Activated T-cell treated with anti-CD3 and anti-CD28 coated beads for 48 hours (primary cell): ENCODE data around the gene MSRB3.
A peak's percentile ranks its signal among the peaks of the same experiment; 100 is the strongest.
"Not testable (repeated sequence)": the region's sequence is repeated elsewhere in the genome, so short reads cannot be mapped to it uniquely, and the experiment has no call there.

ENCODE experiments used
- DNase-seq: peaks from one replicate; pipeline ENCODE4 v3.0.0-alpha.2; 2020; ENCODE audit warnings: low read depth

Gene MSRB3

DNA sequence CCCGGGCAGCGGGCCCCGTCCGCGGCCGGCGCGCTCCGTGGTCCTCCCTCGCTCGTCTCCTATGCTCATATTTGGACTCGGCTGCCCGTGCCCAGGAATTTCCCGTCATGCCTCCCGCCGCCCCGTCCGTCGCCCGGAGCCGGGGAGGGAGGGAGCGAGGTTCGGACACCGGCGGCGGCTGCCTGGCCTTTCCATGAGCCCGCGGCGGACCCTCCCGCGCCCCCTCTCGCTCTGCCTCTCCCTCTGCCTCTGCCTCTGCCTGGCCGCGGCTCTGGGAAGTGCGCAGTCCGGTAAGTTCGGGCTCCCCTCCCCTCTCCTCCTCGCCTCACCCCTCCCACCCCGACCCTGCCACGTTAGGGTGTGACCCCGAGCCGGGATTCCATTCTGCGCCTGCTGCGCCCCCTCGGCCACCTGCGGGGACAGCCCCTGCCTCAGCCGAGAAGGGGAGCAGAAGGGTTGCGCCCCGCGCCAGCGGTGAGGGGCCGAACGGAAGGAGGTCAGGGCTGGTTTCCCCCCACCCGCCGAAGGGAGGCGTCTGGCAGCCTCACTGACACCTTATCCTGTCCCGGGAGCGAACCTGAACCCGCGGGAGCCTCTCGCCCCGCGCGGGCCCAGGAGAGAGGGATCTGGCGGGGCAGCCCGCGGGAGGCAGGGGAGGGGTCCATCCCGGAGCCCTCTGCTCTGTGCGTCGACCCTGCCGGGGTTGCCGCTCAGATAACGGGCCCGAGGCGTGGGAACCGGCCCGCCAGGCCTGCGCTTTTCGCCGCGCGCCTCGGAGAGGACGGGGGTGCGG lies at the start of gene MSRB3:
TSS of gene MSRB3 (plus strand) at position 108 of the 793 bp plus-strand sequence. CDS start 29,897 bp downstream, outside the sequence.
- DNase-seq, result peak; percentile 6

DNA sequence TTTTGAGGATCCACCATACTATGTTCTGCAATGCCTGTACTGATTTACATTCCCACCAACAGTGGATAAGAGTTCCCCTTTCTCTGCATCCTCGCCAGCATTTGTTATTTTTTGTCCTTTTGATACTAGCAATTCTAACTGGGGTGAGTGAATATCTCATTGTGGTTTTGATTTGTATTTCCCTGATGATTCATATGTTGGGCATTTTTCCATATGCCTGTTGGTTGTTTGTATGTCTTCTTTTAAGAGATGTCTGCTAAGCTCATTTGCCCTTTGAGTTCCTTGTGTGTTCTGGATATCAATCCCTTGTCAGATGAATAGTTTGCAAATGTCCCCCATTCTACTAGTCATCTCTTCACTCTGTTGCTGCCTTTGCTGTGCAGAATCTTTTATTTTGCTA lies 49.0 kb upstream of the MSRB3 start:
- no peak for DNase-seq

- DNase-seq, result no peak
These were observed 45.9 kb upstream of the MSRB3 start for GRCh38 chr12:65232476-65233077.

DNA sequence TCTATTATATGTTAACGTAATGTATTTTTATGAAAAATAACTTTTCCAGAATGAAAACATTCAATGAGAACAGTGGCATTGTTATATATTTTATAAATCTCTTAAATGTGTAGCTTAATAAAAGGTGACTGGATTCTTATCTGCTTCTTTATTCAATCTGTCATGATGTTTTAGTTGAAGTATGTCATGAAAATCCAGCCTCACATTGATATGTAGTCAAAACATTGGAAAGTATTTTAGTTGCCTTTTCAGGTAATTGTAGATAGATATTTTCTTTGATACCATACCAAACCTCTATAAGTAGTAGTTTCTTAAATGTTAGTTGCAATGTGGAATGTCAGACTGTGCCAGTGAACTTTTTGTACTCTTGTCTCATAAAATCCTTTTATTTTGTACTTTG lies 41.3 kb upstream of the MSRB3 start:
- no peak for DNase-seq

GRCh38 chr12:65238609-65239008 lies 39.9 kb upstream of the MSRB3 start:
- DNase-seq, result no peak

GRCh38 chr12:65248656-65249633 lies 29.5 kb upstream of the MSRB3 start:
- no peak for DNase-seq

DNA sequence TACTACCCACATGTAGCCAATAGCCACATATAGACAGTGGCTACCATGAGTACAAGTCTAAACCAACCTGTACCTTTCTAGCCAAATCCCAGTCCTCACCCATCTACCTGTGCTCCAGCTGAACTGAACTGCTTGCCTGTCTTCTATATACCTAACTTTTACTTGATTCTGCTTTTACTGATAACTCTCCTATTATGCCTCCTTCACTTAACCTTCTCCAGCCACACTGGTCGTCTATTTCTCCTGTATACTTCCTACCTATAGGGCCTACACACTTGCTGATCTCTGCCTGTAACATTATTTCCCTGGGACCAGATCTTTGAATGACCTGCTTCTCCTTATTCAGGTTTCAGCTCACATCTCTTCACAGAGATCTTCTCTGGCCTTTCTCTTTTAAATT lies 26.0 kb upstream of the MSRB3 start:
- no peak for DNase-seq

GRCh38 chr12:65257986-65258385 lies 20.5 kb upstream of the MSRB3 start:
- no peak for DNase-seq

DNA sequence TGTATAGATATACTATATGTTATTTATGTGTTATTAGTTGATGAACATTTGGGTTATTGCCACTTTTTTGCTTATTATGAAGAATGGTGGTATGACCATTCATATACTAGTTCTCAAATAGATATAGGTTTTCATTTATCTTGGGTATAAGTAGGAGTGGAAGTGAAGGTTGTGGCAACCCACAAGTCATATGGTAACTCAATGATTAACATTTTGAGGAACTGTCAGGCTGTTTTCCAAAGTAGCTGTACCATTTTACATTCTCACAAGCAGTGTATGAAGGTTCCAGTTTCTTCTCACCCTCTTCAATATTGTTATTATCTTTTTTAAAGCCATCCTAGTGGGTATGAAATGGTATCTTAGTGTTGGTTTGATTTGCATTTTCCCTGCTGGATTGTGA lies 19.0 kb upstream of the MSRB3 start:
- DNase-seq, result no peak

GRCh38 chr12:65263777-65264176 lies 14.7 kb upstream of the MSRB3 start:
- no peak for DNase-seq

DNA sequence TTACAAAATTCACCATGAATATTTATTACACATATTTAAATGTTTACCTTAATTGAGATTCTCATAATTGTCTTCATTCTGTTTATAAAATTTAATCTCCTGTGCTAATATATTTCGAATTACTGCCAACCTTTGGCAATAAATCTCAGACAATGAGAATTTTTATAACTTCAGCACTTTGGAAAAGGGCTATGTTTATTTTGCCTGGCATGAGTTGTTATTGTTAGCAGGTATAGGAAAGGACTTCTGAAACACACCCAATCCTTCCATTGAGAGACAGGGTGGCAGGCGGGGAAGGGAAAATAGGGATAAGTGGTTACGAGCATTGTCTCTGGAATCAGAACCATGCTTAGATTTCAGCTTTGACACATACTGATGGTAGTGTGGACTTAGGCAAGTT lies 12.1 kb upstream of the MSRB3 start:
- DNase-seq, result no peak

DNA sequence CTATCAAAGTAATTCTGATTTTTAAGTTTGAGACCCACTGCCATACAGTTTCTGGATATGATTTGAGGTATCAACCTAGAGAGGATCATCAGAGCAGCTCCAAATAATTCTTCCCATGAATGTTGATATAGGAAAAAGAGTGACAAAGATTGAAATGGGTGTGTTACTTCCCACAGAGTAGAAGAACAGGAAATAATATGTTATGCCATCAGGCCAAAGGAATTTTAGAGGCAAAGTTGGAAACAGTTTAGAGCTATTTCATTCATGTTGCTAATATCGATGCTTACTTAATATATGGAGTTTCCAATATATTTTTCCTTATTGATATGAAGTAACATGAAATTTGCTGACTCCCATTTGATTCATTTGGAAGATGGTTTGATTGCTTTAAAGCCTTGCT lies 8.9 kb upstream of the MSRB3 start:
- no peak for DNase-seq

- DNase-seq, result no peak
These were observed 3.7 kb upstream of the MSRB3 start for GRCh38 chr12:65274602-65275272.

DNA sequence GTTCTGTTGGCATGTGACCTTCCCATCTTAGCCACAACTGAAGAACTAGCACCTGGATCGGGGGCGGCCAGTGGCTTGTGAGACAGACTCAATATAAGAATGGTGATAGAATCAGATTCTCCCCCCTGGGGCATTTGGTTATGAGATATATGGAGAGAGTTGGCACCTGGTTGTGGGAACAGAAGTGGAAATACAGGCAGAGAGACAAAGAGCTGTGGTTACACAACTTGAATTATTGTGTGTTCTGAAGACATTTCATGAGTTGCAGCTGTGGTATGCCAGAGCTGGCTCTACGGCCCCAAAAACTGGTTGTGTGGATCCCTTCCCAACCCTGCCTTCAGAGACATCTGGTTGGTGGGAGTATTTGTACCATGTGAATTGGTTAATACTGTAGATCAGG lies 2.9 kb upstream of the MSRB3 start:
- DNase-seq, result no peak

DNA sequence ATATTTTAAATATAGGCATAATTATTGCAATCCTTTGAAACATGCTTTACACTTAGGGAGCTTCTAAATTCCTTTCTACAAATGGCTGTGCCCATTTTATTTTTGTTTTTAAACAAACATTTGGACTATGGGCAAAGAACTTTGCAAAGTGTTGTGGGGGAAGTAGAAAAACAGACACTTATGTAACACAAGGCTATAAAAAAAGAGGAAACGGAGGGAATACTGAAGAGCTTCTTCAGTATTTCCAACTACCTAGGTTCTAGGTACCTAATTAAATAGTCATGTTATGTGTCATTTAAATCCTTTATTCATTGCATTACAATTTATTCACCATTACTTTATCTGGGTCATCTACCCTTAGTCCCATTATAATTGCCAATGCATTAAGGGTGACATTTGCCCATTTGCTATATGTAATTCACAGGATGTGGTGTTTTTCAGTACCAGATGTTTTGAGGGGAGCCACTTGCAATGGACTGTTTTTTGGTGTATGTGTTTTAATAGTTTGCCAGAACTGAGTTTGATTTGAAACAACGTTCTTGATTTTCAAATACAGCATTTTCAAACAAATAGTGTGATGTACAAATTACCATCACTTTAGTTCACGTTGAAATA lies 1.5 kb upstream of the MSRB3 start:
- no peak for DNase-seq

- no peak for DNase-seq
These were observed 398 bp upstream of the MSRB3 start for GRCh38 chr12:65277994-65278575.

DNA sequence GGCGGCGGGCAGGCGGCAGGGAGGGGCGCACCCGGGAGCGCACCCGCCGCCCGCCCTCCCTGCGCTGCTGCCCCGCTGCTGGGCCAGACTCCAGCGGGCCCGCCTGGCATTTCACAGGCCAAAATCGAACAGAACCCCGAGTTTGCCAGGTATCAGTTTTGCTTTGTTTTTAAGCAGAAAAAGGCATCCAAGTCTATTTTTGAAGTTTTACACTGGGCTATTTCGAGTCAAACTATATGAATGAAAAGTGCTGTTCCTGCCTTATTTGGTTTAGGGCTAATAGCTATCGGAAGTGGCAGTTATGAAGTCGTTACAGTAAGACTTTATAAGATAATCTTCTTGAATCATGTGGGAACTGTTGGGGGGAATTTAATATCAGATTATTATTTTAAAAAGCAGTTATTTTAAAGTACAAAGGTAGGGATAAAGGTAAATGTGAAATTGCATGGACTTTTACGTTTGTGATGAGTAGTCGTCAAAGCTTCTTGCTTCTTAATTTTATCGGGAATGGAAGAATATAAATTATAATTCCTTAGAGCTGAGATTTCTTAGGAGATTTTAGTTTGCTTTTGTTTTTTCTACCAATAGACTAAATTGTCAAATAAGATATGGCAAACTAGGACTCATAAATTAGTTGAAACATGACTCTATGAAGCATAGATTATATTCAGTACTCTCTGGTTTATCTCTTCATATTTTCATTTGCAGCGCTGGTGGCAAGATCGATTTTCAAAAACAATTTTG lies 1.1 kb downstream of the MSRB3 start:
- no peak for DNase-seq

- no peak for DNase-seq
These were observed 1.8 kb downstream of the MSRB3 start for GRCh38 chr12:65280306-65280705.

DNA sequence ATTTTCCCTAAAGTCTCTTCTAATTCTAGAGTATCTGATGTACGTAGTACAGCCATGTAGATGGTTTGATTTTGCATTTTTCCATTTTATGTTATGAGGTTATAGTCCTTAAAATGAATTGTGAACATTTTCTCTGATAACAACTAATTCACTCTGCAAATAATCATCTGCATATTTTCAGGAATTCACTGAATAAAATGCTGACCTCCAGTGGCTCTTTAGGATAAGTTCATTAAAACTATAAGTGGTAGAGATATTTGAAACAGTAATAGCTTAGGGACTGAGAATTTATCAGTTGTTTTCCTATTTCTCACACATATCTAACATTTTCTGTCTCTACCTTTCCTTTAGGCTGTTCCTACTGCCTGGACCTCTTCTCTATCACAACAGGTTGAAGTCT lies 4.4 kb downstream of the MSRB3 start:
- no peak for DNase-seq

GRCh38 chr12:65285532-65285931 lies 7.0 kb downstream of the MSRB3 start:
- not testable (repeated sequence) for DNase-seq

DNA sequence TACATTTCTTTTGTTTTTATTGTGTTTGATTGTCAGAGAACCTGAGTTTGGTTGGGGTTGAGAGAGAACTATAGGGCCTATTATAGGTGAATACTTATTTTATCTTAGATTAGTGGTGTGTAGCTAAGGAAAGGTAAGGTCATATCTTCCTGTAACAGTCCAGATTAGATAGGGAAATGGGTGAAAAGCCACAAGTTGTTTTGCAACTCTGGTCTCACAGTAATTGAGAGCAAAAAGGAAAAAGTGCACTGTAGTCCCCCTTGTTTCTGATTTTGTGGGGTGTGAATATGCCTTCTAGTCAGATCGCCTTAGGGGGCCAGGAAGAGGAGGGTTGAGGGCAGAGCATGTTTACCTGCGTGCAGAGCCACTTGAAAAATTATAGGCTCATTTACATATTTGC lies 8.9 kb downstream of the MSRB3 start:
- DNase-seq, result no peak
